Erythroblast (primary cell): Measurements from ENCODE around the gene FAS.

Source experiments
- GATA1 ChIP-seq: IDR thresholded peaks from 2 replicates; pipeline ENCODE4 v1.6.1; 2011; ENCODE audit warnings: low read depth, mild to moderate bottlenecking, control low read depth, low read length, moderate library complexity
- POLR2A ChIP-seq: IDR thresholded peaks from 2 replicates; pipeline ENCODE4 v1.6.1; 2011; ENCODE audit warnings: mild to moderate bottlenecking, low read length

- TF ChIP-seq POLR2A = no peak
- no peak for TF ChIP-seq GATA1
These were observed 6.3 kb downstream of the FAS start for GRCh38 chr10:88996927-88997326.
